ENCODE data around the gene FRAS1. TPM values are rescaled to one million over a fixed set of nuclear protein-coding genes. Genes with fewer than 3 reads are reported as not detected.

The FRAS1 gene
- total RNA-seq, 6 experiments from 2014 or later: 0.12 to 1.5 (median 0.45) TPM

DNA sequence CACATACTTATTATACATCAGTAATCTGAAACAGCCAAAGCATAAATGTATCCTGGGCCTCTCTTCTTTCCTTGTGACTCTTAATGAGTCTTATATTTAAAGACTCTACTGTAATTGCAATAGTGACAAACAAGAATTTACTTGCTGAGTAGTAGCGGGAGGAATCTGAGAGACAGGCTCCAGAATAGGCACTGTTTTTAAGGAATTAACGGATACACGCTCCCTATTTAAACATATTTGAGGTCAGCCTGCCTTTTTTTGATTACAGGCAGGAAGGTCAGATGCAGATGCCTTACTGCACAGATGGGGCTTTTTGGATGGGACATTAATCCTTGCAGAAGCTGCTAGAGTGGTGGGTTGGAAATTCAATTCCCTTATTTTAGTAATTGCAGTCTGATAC is 298.2 kb downstream of the FRAS1 start:
- Histone ChIP-seq H3K9me3 (no peaks in the 10 kb centered on the region), H3K4me3 (no peak overlapping the region), H3K27me3 (no peaks in the 10 kb centered on the region), H3K36me3 (no peaks in the 10 kb centered on the region), H3K4me1 (no peaks in the 10 kb centered on the region), H3K27ac (no peak overlapping the region)
- 78% methylated on average over 3 of the region's 3 CpGs for WGBS (ENCODE audit: insufficient coverage, low coverage, low lambda C conversion rate, missing lambda C conversion rate)
- TF ChIP-seq CTCF (IDR thresholded peaks at IDR 0.05) (no peak), POLR2A (IDR thresholded peaks at IDR 0.05) (no peak)
- DNase-seq (no peak), ATAC-seq (no peak)
- intact Hi-C loops (cut with DNase I): no loop called here

- DNase-seq (no peak), ATAC-seq (no peak)
- Histone ChIP-seq H3K9me3 (no peaks in the 10 kb centered on the region), H3K4me1 (no peaks in the 10 kb centered on the region), H3K4me3 (no peak overlapping the region), H3K27ac (no peak overlapping the region), H3K27me3 (no peaks in the 10 kb centered on the region), H3K36me3 (no peaks in the 10 kb centered on the region)
- intact Hi-C loops (cut with DNase I): no loop called here
- 44% methylated on average over 2 of the region's 2 CpGs for WGBS (ENCODE audit: insufficient coverage, low coverage, low lambda C conversion rate, missing lambda C conversion rate)
- TF ChIP-seq POLR2A (IDR thresholded peaks at IDR 0.05) (no peak), CTCF (IDR thresholded peaks at IDR 0.05) (no peak)
These were observed 299.2 kb downstream of the FRAS1 start for GRCh38 chr4:78356251-78356786.

DNA sequence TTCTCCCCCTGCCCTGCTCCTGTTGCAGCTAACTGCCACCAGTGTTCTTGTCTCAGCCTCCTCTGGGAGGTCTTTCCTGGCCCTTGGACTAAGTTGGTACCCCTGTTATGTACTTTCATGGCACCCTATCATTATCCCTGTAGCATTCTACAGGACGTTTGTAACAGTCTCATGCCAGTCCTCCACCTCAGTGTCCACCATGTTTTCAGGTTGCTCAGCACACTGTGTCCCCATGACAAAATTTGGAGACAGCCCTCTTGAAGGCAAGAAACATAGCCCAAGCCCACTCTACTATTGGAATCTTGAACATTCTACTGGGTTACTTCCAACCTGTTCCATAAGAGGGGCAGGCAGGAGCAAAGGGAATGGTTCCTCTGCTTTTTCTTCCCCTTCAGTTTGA is 300.0 kb downstream of the FRAS1 start:
- intact Hi-C loops (cut with DNase I): no loop called here
- Histone ChIP-seq H3K27ac (no peak overlapping the region), H3K36me3 (no peaks in the 10 kb centered on the region), H3K4me1 (no peaks in the 10 kb centered on the region), H3K9me3 (no peaks in the 10 kb centered on the region), H3K4me3 (no peak overlapping the region), H3K27me3 (no peaks in the 10 kb centered on the region)
- 25% methylated on average over 1 of the region's 1 CpG for WGBS (ENCODE audit: insufficient coverage, low coverage, low lambda C conversion rate, missing lambda C conversion rate)
- ATAC-seq: no peak
- TF ChIP-seq CTCF (IDR thresholded peaks at IDR 0.05) (no peak), POLR2A (IDR thresholded peaks at IDR 0.05) (no peak)
- DNase-seq: no peak

- H3K4me1 ChIP-seq: no peaks in the 10 kb centered on the region
- DNase-seq (no peak), ATAC-seq (no peak)
- H3K27me3 ChIP-seq: no peaks in the 10 kb centered on the region
- no peaks in the 10 kb centered on the region for H3K36me3 ChIP-seq
- no peak overlapping the region for H3K27ac ChIP-seq
- TF ChIP-seq CTCF (IDR thresholded peaks at IDR 0.05) (no peak), POLR2A (IDR thresholded peaks at IDR 0.05) (no peak)
- H3K4me3 ChIP-seq: no peak overlapping the region
- intact Hi-C loops (cut with DNase I): no loop called here
- 48% methylated on average over 3 of the region's 3 CpGs for WGBS (ENCODE audit: insufficient coverage, low coverage, low lambda C conversion rate, missing lambda C conversion rate)
- no peaks in the 10 kb centered on the region for H3K9me3 ChIP-seq
These were observed 303.3 kb downstream of the FRAS1 start for GRCh38 chr4:78360466-78360865.

DNA sequence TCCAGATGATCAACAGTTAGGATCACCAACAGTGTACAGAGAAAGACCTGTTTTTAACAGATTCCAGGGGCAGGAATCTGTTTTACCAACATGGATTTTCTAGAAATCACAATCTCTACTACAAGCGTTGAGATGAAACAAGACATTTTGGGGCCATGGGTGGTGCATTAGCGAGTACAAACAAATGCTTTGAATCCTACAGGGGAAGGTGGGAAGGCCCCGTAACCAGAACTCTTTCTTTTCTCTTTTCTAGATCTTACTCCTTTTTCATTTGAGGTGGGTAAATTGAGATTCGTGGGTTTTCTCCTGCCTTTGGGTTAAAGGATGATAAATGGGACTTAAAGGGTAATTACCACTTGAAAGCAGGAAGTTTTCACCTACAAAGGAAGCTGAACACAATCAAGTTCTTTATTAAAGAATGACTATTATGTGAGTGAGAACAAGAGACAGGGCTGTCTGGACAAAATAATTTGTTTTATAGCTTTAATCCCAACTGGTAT is 304.5 kb downstream of the FRAS1 start:
- no peak for DNase-seq
- Histone ChIP-seq H3K4me3 (no peak overlapping the region), H3K27me3 (no peaks in the 10 kb centered on the region), H3K9me3 (no peaks in the 10 kb centered on the region), H3K4me1 (no peaks in the 10 kb centered on the region), H3K36me3 (no peaks in the 10 kb centered on the region), H3K27ac (no peak overlapping the region)
- 58% methylated on average over 4 of the region's 4 CpGs for WGBS (ENCODE audit: insufficient coverage, low coverage, low lambda C conversion rate, missing lambda C conversion rate)
- ATAC-seq: no peak
- intact Hi-C loops (cut with DNase I): no loop called here
- TF ChIP-seq CTCF (IDR thresholded peaks at IDR 0.05) (no peak), POLR2A (IDR thresholded peaks at IDR 0.05) (no peak)

Data from right lobe of liver (tissue), 6 donors.